Urinary bladder (tissue), 4 donors: ENCODE measurements around the gene INTS1. TPM values are rescaled to one million over a fixed set of nuclear protein-coding genes. Genes with fewer than 3 reads are reported as not detected.

Experiments used
- DNase-seq: peaks from one replicate; pipeline ENCODE4 v3.0.0-alpha.2; 2015; ENCODE audit errors: extremely low spot score
- H3K27ac ChIP-seq: one replicate; pipeline ENCODE4 v1.5.1; 2013; ENCODE audit warnings: low read depth, mild to moderate bottlenecking, moderate library complexity
- H3K36me3 ChIP-seq: one replicate; pipeline ENCODE4 v1.6.1; 2013; ENCODE audit warnings: mild to moderate bottlenecking, moderate library complexity; ENCODE audit not compliant: insufficient read depth
- H3K4me1 ChIP-seq: one replicate; pipeline ENCODE4 v1.6.1; 2013; ENCODE audit warnings: mild to moderate bottlenecking, moderate library complexity; ENCODE audit not compliant: insufficient read depth
- H3K4me3 ChIP-seq: one replicate; pipeline ENCODE4 v1.5.1; 2013; ENCODE audit warnings: low read depth, low read length
- WGBS: extraction: QIAGEN DNeasy Blood & Tissue Kit; methylation state at CpG from one replicate; pipeline ENCODE4 v1.1.7; 2013; 5-methylcytosine and 5-hydroxymethylcytosine counted together
- polyA plus RNA-seq: library from polyadenylated mRNA; stranded (reverse); fragments of 200-250 nt; gene quantifications from one replicate; pipeline ENCODE4 v1.2.3, GENCODE V29; 2013
- total RNA-seq: library from RNA; depleted of rRNA; stranded (reverse); fragments of >200 nt; gene quantifications from one replicate; pipeline ENCODE4 v1.2.3, GENCODE V29; 2014
- donor health status: healthy with polysubstance abuse.
- donor health status: healthy.

The INTS1 gene
- total and polyA plus RNA-seq, 2 donors: 13.7 to 55.6 TPM

GRCh38 chr7:1475393-1475792 is 28.8 kb downstream of the INTS1 start:
- no peak for DNase-seq

GRCh38 chr7:1474736-1475135 is 29.5 kb downstream of the INTS1 start:
- 81% methylated on average over 24 of the region's 24 CpGs for WGBS
- H3K36me3 ChIP-seq: peaks cover 8% of the 10 kb centered on the region
- no peak overlapping the region for H3K27ac ChIP-seq

More at GRCh38 chr7:1475393-1475792, 28.8 kb downstream of the INTS1 start:
- H3K4me1 ChIP-seq: no peaks in the 10 kb centered on the region
- H3K4me3 ChIP-seq: no peak overlapping the region
- 91% methylated on average over 17 of the region's 17 CpGs for WGBS
- no peak overlapping the region for H3K27ac ChIP-seq
- H3K36me3 ChIP-seq: peaks cover 8% of the 10 kb centered on the region

DNA sequence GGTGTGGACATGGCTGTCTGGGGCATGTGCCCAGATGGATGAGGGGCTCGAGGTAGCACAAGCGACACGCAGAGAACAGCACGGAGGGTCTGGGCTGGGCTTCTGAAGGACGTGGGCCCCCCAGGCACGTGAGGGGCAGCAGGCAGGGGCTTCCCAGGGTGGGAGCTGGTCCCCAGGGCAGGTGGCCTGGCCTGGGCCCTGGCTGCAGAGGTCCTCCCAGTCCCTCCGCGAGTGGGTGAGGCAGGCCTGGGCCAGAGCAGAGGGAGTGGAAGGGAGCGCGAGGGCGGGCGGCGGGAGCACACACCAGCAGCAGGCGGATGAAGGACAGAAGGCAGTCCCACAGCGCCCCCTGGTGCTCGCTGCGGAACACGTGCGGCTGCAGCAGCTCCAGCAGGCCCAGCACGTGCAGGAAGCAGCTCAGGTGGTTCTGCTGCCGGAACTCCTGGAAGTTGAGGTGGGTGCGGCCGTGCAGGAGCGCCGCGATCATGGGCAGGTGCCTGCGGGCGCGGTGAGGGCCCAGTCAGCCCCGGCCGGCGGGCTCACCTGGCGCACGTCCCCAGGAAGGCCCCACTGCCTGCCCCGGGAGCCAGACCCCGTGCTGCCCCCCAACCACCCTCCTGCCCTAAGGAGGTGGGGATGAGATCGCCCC is 30.2 kb downstream of the INTS1 start:
- no peak for DNase-seq
- peaks cover 8% of the 10 kb centered on the region for H3K36me3 ChIP-seq
- no peak overlapping the region for H3K27ac ChIP-seq
- 31% methylated on average over 37 of the region's 37 CpGs for WGBS
- H3K4me1 ChIP-seq: no peaks in the 10 kb centered on the region
- H3K4me3 ChIP-seq: no peak overlapping the region

More at GRCh38 chr7:1474736-1475135, 29.5 kb downstream of the INTS1 start:
- no peak for DNase-seq
- Histone ChIP-seq H3K4me3 (no peak overlapping the region), H3K4me1 (no peaks in the 10 kb centered on the region)

- no peak overlapping the region for H3K4me3 ChIP-seq
- no peaks in the 10 kb centered on the region for H3K4me1 ChIP-seq
- DNase-seq: no peak
- 91% methylated on average over 21 of the region's 21 CpGs for WGBS
- H3K36me3 ChIP-seq: peaks cover 5% of the 10 kb centered on the region
- no peak overlapping the region for H3K27ac ChIP-seq
Observed at GRCh38 chr7:1470901-1471300, 33.3 kb downstream of the INTS1 start.

DNA sequence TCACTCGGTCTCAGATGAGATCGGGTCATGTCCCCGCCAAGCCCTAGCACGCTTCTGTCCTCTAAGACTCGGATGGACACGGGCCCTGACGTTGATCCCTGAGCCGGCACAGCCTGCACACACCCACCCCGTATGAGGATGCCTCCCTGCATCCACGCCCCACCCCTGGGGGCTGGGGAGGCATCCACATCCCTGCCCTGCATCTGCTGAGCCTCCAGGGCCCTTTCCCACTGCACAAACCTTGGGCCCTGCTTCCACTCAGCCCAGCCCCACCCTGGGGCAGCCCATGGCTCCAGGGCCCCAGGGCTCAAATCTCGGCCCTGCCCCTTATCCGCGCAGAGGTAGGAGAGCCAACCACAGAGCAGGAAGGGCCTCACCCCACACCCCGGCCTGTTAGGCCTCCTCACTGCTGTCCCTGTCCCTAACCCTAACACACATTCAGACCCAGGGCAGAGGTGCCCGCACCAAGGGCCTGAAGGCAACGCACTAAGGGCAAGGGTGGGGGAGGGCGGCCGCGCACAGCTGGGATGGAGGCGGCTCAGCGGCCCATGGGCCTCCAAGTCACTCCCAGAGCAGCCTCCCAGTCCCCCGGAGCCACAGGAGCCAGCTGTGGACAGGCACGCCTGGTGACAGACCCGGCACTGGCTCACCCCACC is 35.4 kb downstream of the INTS1 start:
- no peak overlapping the region for H3K4me3 ChIP-seq
- no peak overlapping the region for H3K27ac ChIP-seq
- DNase-seq: no peak
- H3K4me1 ChIP-seq: no peaks in the 10 kb centered on the region
- peaks cover 5% of the 10 kb centered on the region for H3K36me3 ChIP-seq
- 86% methylated on average over 24 of the region's 24 CpGs for WGBS

DNA sequence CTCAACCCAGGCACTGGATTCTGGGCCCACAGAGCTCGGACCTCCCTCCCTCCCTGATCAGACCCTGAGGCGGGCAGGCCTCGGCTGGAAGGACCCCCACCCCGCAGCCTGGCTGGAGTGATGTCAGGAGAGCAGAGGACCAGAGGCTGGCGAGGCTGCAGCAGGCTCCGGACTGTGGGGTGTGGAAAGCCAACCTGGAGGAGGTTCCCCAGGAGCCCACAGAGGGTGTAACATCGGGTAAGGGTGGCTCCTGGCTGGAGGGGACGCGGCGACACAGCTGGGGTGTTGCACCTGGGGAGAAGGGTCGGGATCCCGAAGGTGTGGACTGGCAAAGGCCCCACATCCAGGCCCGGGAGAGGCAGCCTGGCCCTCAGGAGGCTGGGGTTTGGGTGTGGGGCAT is 36.0 kb downstream of the INTS1 start:
- 88% methylated on average over 13 of the region's 13 CpGs for WGBS
- Histone ChIP-seq H3K27ac (no peak overlapping the region), H3K36me3 (peaks cover 5% of the 10 kb centered on the region), H3K4me1 (no peaks in the 10 kb centered on the region), H3K4me3 (no peak overlapping the region)
- no peak for DNase-seq

DNA sequence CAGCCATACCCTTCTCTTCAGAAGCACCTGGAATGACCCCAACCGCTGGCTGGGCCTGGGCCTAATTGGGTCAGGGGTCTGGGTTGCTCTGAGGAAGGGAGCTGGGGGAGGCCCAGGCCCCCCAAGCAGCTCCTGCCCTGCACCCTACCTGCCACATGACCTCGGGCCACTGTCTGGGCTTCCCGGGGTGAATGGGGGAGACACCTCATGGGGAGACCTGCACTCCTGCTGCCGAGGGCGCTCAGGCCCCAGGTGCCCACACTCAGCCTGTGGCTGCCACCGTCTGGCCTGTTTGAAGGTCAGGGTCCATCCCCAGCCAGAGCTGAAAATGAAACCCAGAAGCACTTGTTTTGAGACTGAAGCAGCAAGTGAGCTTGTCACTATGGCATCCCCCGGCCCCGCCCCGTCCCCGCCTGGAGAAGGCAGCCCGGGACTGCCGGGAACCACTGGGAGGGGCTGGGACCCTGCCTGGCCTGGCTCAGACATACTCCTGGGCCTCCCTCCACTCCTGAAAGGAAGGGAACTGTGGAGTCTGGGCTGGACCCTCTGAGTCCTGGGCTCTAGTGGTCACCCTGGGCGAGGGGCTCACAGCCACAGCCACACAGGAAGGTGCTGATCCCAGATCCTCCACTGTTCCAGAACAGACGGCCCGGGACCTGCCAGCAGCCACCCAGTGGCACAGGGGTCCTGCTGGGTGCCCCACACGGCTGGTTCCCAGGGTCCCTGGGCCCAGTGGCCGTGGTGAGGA is 37.5 kb downstream of the INTS1 start:
- Histone ChIP-seq H3K27ac (no peak overlapping the region), H3K4me1 (no peaks in the 10 kb centered on the region), H3K4me3 (no peak overlapping the region), H3K36me3 (peaks cover 2% of the 10 kb centered on the region)
- WGBS: 29% methylated on average over 17 of the region's 17 CpGs
- no peak for DNase-seq

DNA sequence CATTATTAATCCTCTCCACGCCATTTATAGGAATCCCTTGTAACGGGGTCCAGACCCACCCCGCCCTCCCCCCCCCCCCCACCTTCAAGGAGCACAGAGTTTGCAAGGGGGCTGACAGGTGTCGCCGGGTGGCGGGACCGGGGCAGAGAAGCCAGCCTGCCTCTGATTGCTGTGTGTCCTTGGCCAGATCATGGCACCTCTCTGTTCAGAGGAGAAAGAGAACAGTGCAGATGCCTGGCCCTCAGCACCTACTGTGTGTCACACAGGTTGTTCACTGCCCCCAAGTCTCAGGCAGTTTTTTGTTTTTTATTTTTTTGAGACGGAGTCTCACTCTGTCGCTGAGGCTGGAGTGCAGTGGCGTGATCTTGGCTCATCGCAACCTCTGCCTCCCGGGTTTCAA is 39.5 kb downstream of the INTS1 start:
- Histone ChIP-seq H3K4me1 (no peaks in the 10 kb centered on the region), H3K4me3 (no peak overlapping the region), H3K36me3 (no peaks in the 10 kb centered on the region), H3K27ac (no peak overlapping the region)
- no peak for DNase-seq
- WGBS: 75% methylated on average over 12 of the region's 12 CpGs

DNA sequence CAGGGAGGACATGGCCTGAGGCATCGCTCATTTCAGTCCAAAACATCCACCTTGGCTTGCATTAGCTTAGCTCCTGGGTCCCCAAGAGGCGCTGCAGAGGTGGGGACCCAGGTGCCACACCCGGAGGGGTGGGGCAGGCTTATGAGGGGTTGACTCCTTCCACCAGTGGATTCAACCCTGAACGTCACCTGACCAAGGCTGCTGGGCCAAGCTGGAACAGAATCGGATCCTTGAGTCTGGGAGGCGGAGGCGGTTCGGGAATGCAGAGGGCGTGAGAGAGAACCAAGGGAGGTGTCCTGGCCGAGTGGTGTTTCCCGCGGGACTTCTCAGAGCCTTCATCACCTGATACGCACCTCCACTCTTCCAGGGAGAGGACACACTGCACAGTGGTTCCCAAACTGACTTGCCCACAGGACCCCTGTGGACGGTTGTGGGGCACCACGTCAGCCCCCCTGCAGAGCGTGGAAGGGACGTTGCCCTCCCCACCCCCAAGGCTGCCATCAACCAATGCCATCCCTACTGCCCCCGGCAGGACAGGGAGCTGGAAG is 40.4 kb downstream of the INTS1 start:
- Histone ChIP-seq H3K4me1 (no peaks in the 10 kb centered on the region), H3K36me3 (no peaks in the 10 kb centered on the region), H3K27ac (no peak overlapping the region), H3K4me3 (no peak overlapping the region)
- 67% methylated on average over 18 of the region's 18 CpGs for WGBS
- DNase-seq: no peak

DNA sequence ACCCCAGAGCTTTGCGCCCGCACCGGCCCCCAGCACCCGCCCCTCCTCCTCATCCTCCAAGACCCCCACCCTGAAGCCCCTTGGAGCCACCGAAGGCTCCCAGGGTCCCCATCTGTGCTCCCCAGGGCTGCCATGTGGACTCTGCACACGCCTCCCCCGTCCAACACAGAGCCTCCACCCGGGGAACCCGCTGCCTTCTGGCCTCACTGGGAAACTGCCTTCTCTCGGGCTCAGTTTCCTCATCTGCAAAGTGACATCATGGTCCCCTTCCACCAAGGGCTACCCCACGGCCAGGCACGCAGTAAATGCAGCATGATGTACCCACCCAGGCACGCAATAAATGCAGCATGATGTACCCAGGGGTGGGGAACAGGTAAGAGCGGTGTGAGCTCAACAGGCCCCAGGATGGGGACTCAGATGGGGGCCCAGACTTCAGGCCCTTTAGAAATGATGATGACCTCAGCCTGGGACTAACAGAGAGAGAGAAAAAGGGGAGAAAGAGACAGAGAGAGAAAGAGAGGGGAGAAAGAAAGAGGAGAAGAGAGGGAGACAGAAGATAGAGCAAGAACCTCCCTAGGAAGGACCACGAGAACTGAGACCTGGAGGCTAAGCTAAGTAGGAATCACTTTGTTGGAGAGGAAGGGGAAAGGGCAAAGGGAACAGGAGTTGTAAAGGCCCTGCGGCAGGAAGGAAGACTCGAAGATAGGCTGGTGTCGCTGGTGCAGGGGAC is 42.4 kb downstream of the INTS1 start:
- H3K4me1 ChIP-seq: no peaks in the 10 kb centered on the region
- H3K4me3 ChIP-seq: no peak overlapping the region
- H3K36me3 ChIP-seq: no peaks in the 10 kb centered on the region
- WGBS: 61% methylated on average over 18 of the region's 18 CpGs
- H3K27ac ChIP-seq: no peak overlapping the region
- no peak for DNase-seq

GRCh38 chr7:1460821-1461645 is 43.2 kb downstream of the INTS1 start:
- H3K36me3 ChIP-seq: no peaks in the 10 kb centered on the region
- no peak for DNase-seq
- H3K4me3 ChIP-seq: no peak overlapping the region
- no peaks in the 10 kb centered on the region for H3K4me1 ChIP-seq
- H3K27ac ChIP-seq: peak overlapping the region; percentile 34
- WGBS: 24% methylated on average over 30 of the region's 30 CpGs

DNA sequence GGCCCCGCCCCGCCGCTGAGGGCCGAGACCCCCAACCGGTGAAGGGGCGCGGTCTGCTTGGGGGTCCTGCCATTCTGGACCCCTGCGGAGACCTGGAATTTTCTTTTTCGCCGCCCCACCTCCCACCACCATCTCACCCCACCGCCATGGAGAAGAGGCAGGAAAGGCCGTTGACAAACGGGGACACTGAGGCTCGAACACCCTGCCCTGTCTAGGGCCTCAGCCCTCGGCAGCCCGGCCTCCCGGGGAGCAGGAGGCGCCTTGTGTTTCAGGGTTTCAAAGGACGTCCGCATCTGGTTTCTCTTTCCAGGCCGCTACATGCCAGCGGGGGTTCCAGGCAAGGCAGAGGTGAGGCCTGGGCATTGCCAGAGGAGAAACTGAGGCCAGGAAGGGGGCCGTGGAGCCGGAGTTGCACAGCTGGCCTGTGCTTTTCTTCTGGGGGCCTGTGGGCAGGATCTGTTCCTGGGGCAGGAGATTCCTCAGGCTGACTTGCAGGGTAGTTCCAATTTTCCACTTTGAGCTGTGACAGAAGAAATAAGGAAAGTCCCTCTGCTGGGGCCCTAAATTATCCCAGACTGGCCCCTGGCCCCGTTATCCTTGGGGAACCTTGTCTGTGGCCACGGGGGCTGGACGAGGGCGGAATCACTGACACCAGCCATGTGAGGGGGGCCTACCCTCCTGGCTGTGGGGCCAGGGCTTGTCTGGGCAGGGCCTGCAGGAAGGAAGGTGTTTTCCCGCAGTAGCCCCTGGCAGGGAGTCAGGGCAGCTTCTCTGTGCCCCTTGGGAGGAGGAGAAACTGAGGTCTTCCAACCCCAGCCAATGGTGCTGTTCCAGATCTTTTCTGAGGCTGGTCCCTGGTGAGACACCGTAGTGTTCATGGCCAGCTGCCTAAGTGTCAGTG is 44.0 kb downstream of the INTS1 start:
- no peak for DNase-seq
- H3K4me3 ChIP-seq: peak overlapping the region; percentile 37
- peak overlapping the region; percentile 47 for H3K27ac ChIP-seq
- H3K4me1 ChIP-seq: no peaks in the 10 kb centered on the region
- H3K36me3 ChIP-seq: no peaks in the 10 kb centered on the region
- whole genome bisulfite sequencing: 11% methylated on average over 30 of the region's 30 CpGs
